ENCODE results near the gene NKX2-2.

NKX2-2 gene

GRCh38 chr20:21554985-21555384 is 41.1 kb upstream of the NKX2-2 start:
- DNase-seq (ENCODE audit: low spot score) = no peak
- no peak for TF ChIP-seq CTCF (IDR thresholded peaks at IDR 0.05; ENCODE audit: extremely low read depth, missing control alignments)

- no peak for DNase-seq (ENCODE audit: low spot score)
- TF ChIP-seq CTCF (IDR thresholded peaks at IDR 0.05; ENCODE audit: extremely low read depth, missing control alignments) = no peak
Measured at GRCh38 chr20:21554376-21554890, 40.6 kb upstream of the NKX2-2 start.

GRCh38 chr20:21550587-21550986 is 36.7 kb upstream of the NKX2-2 start:
- TF ChIP-seq CTCF (IDR thresholded peaks at IDR 0.05; ENCODE audit: extremely low read depth, missing control alignments) = no peak
- no peak for DNase-seq (ENCODE audit: low spot score)

GRCh38 chr20:21548390-21549035 is 34.6 kb upstream of the NKX2-2 start:
- DNase-seq (ENCODE audit: low spot score) = peak; percentile 34
- no peak for TF ChIP-seq CTCF (IDR thresholded peaks at IDR 0.05; ENCODE audit: extremely low read depth, missing control alignments)

- no peak for TF ChIP-seq CTCF (IDR thresholded peaks at IDR 0.05; ENCODE audit: extremely low read depth, missing control alignments)
- DNase-seq (ENCODE audit: low spot score) = no peak
Measured at GRCh38 chr20:21546355-21546754, 32.5 kb upstream of the NKX2-2 start.

GRCh38 chr20:21539512-21539911 is 25.6 kb upstream of the NKX2-2 start:
- TF ChIP-seq CTCF (IDR thresholded peaks at IDR 0.05; ENCODE audit: extremely low read depth, missing control alignments) = no peak
- DNase-seq (ENCODE audit: low spot score) = no peak

- no peak for DNase-seq (ENCODE audit: low spot score)
- no peak for TF ChIP-seq CTCF (IDR thresholded peaks at IDR 0.05; ENCODE audit: extremely low read depth, missing control alignments)
Measured at GRCh38 chr20:21534886-21535285, 21.0 kb upstream of the NKX2-2 start.

Measured in GM20000 (cell line).